Testis (tissue), 2 donors: ENCODE results near the gene RNF128.

Experiments
- CTCF ChIP-seq, 3 experiments: fragments of 450-650 bp in 2 of 3; fragments of 200-600 bp in 1 of 3; sonication (generic) in 1 of 3; IDR thresholded peaks; one replicate each; pipeline ENCODE4 v1.5.1; 2016 to 2019; ENCODE audit warnings: antibody characterized with exemption in 3 of 3, mild to moderate bottlenecking in 2 of 3, moderate library complexity in 1 of 3
- POLR2A ChIP-seq: fragments of 450-650 bp; IDR thresholded peaks from one replicate; pipeline ENCODE4 v1.6.1; 2017; ENCODE audit warnings: antibody characterized with exemption, mild to moderate bottlenecking, moderate library complexity

- TF ChIP-seq CTCF (IDR thresholded peaks at IDR 0.05) (no peak), POLR2A (no peak)
These were observed 27.8 kb upstream of the RNF128 start for GRCh38 chrX:106698693-106699092.
